T-helper 2 cell treated with Interferon-gamma antibody and Interleukin-4, amounts not matched to agents 5 μg/mL and 100 μg/mL, for 36 hours (primary cell): ENCODE data around the gene MEF2A.
A peak's percentile ranks its signal among the peaks of the same experiment; 100 is the strongest.

Source experiments
- DNase-seq: peaks from one replicate; pipeline ENCODE4 v3.0.0; 2021; ENCODE audit warnings: low spot score
- H3K27ac Mint-ChIP-seq: one replicate; pipeline ENCODE4 v1.8.0; 2021; ENCODE audit warnings: mild to moderate bottlenecking, mixed read lengths
- H3K27me3 Mint-ChIP-seq: one replicate; pipeline ENCODE4 v1.8.0; 2021; ENCODE audit warnings: low read depth, mixed read lengths
- H3K36me3 Mint-ChIP-seq: one replicate; pipeline ENCODE4 v1.8.0; 2021; ENCODE audit warnings: low read depth, mixed read lengths
- H3K4me1 Mint-ChIP-seq: one replicate; pipeline ENCODE4 v1.8.0; 2021; ENCODE audit warnings: low read depth, mixed read lengths
- H3K4me3 Mint-ChIP-seq: one replicate; pipeline ENCODE4 v1.8.0; 2022; ENCODE audit warnings: mild to moderate bottlenecking, moderate library complexity, mixed read lengths
- H3K9me3 Mint-ChIP-seq: one replicate; pipeline ENCODE4 v1.8.0; 2021; ENCODE audit warnings: mixed read lengths

The MEF2A gene

GRCh38 chr15:99696096-99696495 is 130.3 kb downstream of the MEF2A start:
- peaks cover under 1% of the 10 kb centered on the region for H3K4me1 Mint-ChIP-seq
- H3K27me3 Mint-ChIP-seq = no peaks in the 10 kb centered on the region
- DNase-seq = no peak
- no peaks in the 10 kb centered on the region for H3K9me3 Mint-ChIP-seq
- no peak overlapping the region for H3K4me3 Mint-ChIP-seq
- H3K27ac Mint-ChIP-seq = no peak overlapping the region
- H3K36me3 Mint-ChIP-seq = peaks cover 28% of the 10 kb centered on the region

GRCh38 chr15:99702895-99703602 is 137.3 kb downstream of the MEF2A start:
- Mint-ChIP-seq H3K27me3 (no peaks in the 10 kb centered on the region), H3K4me1 (peaks cover 32% of the 10 kb centered on the region), H3K4me3 (no peak overlapping the region), H3K36me3 (peaks cover 4% of the 10 kb centered on the region), H3K9me3 (no peaks in the 10 kb centered on the region), H3K27ac (no peak overlapping the region)
- no peak for DNase-seq

GRCh38 chr15:99703603-99704443 is 138.0 kb downstream of the MEF2A start:
- H3K9me3 Mint-ChIP-seq = no peaks in the 10 kb centered on the region
- H3K4me3 Mint-ChIP-seq = no peak overlapping the region
- H3K36me3 Mint-ChIP-seq = peaks cover 10% of the 10 kb centered on the region
- no peaks in the 10 kb centered on the region for H3K27me3 Mint-ChIP-seq
- no peak for DNase-seq
- peaks cover 38% of the 10 kb centered on the region for H3K4me1 Mint-ChIP-seq
- H3K27ac Mint-ChIP-seq = peak overlapping the region; percentile 42

- Mint-ChIP-seq H3K27ac (no peak overlapping the region), H3K27me3 (no peaks in the 10 kb centered on the region), H3K4me3 (no peak overlapping the region), H3K4me1 (peaks cover 38% of the 10 kb centered on the region), H3K9me3 (no peaks in the 10 kb centered on the region), H3K36me3 (peaks cover 14% of the 10 kb centered on the region)
- peak; percentile 36 for DNase-seq
Measured at GRCh38 chr15:99704444-99704838, 138.7 kb downstream of the MEF2A start.

- no peak for DNase-seq
- H3K27me3 Mint-ChIP-seq = no peaks in the 10 kb centered on the region
- H3K9me3 Mint-ChIP-seq = no peaks in the 10 kb centered on the region
- H3K27ac Mint-ChIP-seq = peak overlapping the region; percentile 71
- peak overlapping the region; percentile 81 for H3K4me3 Mint-ChIP-seq
- H3K36me3 Mint-ChIP-seq = peaks cover 16% of the 10 kb centered on the region
- H3K4me1 Mint-ChIP-seq = peaks cover 36% of the 10 kb centered on the region
Measured at GRCh38 chr15:99706557-99707303, 140.9 kb downstream of the MEF2A start.

- peaks cover 21% of the 10 kb centered on the region for H3K36me3 Mint-ChIP-seq
- no peaks in the 10 kb centered on the region for H3K27me3 Mint-ChIP-seq
- H3K27ac Mint-ChIP-seq = peak overlapping the region; percentile 71
- H3K9me3 Mint-ChIP-seq = no peaks in the 10 kb centered on the region
- peak overlapping the region; percentile 81 for H3K4me3 Mint-ChIP-seq
- peak; percentile 49 for DNase-seq
- H3K4me1 Mint-ChIP-seq = peaks cover 36% of the 10 kb centered on the region
Measured at GRCh38 chr15:99707473-99708270, 141.9 kb downstream of the MEF2A start.

- peaks cover 26% of the 10 kb centered on the region for H3K36me3 Mint-ChIP-seq
- peaks cover 33% of the 10 kb centered on the region for H3K4me1 Mint-ChIP-seq
- no peak overlapping the region for H3K4me3 Mint-ChIP-seq
- H3K27ac Mint-ChIP-seq = peak overlapping the region; percentile 27
- H3K9me3 Mint-ChIP-seq = no peaks in the 10 kb centered on the region
- no peaks in the 10 kb centered on the region for H3K27me3 Mint-ChIP-seq
- no peak for DNase-seq
Measured at GRCh38 chr15:99708563-99708962, 142.8 kb downstream of the MEF2A start.

GRCh38 chr15:99709243-99709986 is 143.6 kb downstream of the MEF2A start:
- H3K27ac Mint-ChIP-seq = no peak overlapping the region
- peaks cover 26% of the 10 kb centered on the region for H3K36me3 Mint-ChIP-seq
- H3K27me3 Mint-ChIP-seq = no peaks in the 10 kb centered on the region
- H3K9me3 Mint-ChIP-seq = no peaks in the 10 kb centered on the region
- H3K4me1 Mint-ChIP-seq = peaks cover 25% of the 10 kb centered on the region
- no peak for DNase-seq
- no peak overlapping the region for H3K4me3 Mint-ChIP-seq

- H3K4me1 Mint-ChIP-seq = peaks cover 18% of the 10 kb centered on the region
- H3K27ac Mint-ChIP-seq = no peak overlapping the region
- no peaks in the 10 kb centered on the region for H3K9me3 Mint-ChIP-seq
- H3K4me3 Mint-ChIP-seq = no peak overlapping the region
- H3K36me3 Mint-ChIP-seq = peaks cover 28% of the 10 kb centered on the region
- no peak for DNase-seq
- no peaks in the 10 kb centered on the region for H3K27me3 Mint-ChIP-seq
Measured at GRCh38 chr15:99711625-99712024, 145.8 kb downstream of the MEF2A start.

GRCh38 chr15:99712415-99712814 is 146.6 kb downstream of the MEF2A start:
- Mint-ChIP-seq H3K36me3 (peaks cover 28% of the 10 kb centered on the region), H3K4me1 (peaks cover 12% of the 10 kb centered on the region), H3K27ac (no peak overlapping the region), H3K4me3 (no peak overlapping the region), H3K27me3 (no peaks in the 10 kb centered on the region), H3K9me3 (no peaks in the 10 kb centered on the region)
- no peak for DNase-seq

- Mint-ChIP-seq H3K9me3 (no peaks in the 10 kb centered on the region), H3K27me3 (no peaks in the 10 kb centered on the region), H3K4me1 (peaks cover 25% of the 10 kb centered on the region), H3K36me3 (peaks cover 15% of the 10 kb centered on the region), H3K4me3 (no peak overlapping the region), H3K27ac (no peak overlapping the region)
- no peak for DNase-seq
Measured at GRCh38 chr15:99716540-99717095, 150.8 kb downstream of the MEF2A start.

GRCh38 chr15:99717161-99718009 is 151.6 kb downstream of the MEF2A start:
- peaks cover 25% of the 10 kb centered on the region for H3K4me1 Mint-ChIP-seq
- H3K27ac Mint-ChIP-seq = no peak overlapping the region
- peaks cover 13% of the 10 kb centered on the region for H3K36me3 Mint-ChIP-seq
- no peak overlapping the region for H3K4me3 Mint-ChIP-seq
- no peaks in the 10 kb centered on the region for H3K9me3 Mint-ChIP-seq
- H3K27me3 Mint-ChIP-seq = no peaks in the 10 kb centered on the region
- no peak for DNase-seq
